Dendritic cell treated with granulocyte-macrophage colony-stimulating factor and Interleukin-4, amounts not matched to agents 40 ng/mL and 50 ng/mL, for 4 days (primary cell): ENCODE data around the gene ACYP2.
"Not testable (repeated sequence)": the region's sequence is repeated elsewhere in the genome, so short reads cannot be mapped to it uniquely, and the experiment has no call there.

Experiments used
- H3K27ac Mint-ChIP-seq: one replicate; pipeline ENCODE4 v1.8.0; 2022; ENCODE audit warnings: mild to moderate bottlenecking, mixed read lengths
- H3K27me3 Mint-ChIP-seq: one replicate; pipeline ENCODE4 v1.8.0; 2022; ENCODE audit warnings: mild to moderate bottlenecking, mixed read lengths
- H3K36me3 Mint-ChIP-seq: one replicate; pipeline ENCODE4 v1.8.0; 2022; ENCODE audit warnings: low read depth, mixed read lengths
- H3K4me1 Mint-ChIP-seq: one replicate; pipeline ENCODE4 v1.8.0; 2022; ENCODE audit warnings: low read depth, mixed read lengths
- H3K4me3 Mint-ChIP-seq: one replicate; pipeline ENCODE4 v1.8.0; 2022; ENCODE audit warnings: mild to moderate bottlenecking, moderate library complexity, mixed read lengths
- H3K9me3 Mint-ChIP-seq: one replicate; pipeline ENCODE4 v1.8.0; 2022; ENCODE audit warnings: mixed read lengths
- intact Hi-C: fragments of 100-400 bp; cut with micrococcal nuclease; formaldehyde crosslinking; loops from one replicate; pipeline ENCODE4 v1.15.0; 2022

The ACYP2 gene

DNA sequence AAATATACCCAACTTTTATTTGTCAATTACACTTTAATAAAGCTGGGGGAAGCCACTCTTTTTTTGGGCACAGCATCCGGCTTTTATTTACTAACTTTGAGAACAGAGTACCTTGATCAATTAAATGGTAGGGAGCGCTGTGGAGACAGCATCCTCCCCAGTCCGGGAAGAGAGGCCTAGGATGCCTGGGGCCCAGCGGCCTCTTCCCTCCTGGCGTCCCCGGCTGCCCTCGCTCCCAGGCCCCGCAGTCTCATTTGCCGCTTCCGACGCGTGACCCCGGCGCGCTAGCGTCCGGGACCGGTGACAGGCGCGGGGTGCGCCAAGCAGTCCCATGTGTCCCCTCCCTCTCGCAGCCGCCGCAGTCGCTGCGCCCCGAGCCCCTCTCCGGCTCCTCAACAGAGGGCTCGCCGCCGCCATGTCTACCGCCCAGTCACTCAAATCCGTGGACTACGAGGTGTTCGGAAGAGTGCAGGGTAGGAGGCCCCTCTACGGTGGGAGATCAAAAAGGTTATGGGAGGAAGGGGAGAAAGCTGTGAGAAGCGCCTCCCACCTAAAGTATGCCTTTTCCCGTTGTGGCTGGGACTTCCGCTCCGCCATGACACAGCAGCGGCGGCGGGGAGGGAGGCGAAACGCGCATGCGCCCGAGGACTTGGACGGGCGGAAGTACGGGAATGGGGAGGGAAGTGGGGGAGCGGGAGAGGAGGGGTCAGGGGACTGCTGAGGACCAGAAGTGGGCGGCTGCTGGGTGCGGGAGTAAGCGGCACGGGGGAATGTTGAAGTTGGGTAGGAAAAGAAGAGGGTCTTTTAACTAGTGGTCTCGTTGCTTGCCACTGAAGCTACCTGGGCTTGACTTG, at the start of gene ACYP2:
Gene ACYP2 (plus strand): TSS at position 332 of the 854 bp plus-strand sequence.
- Mint-ChIP-seq H3K4me3 (peak within 1 kb of the TSS; percentile 83), H3K9me3 (peaks cover 24% of the 10 kb centered on the region), H3K36me3 (peaks cover 19% of the 10 kb centered on the region), H3K4me1 (peaks cover 7% of the 10 kb centered on the region), H3K27ac (peak within 1 kb of the TSS; percentile 100), H3K27me3 (peaks cover 2% of the 10 kb centered on the region)
- intact Hi-C loops = loop anchor here (2.0 to 10.0 kb wide), 4 partner anchors 145 to 1579 kb away; partner anchors contain the start of genes CHAC2, EML6, PNPT1 and PSME4

DNA sequence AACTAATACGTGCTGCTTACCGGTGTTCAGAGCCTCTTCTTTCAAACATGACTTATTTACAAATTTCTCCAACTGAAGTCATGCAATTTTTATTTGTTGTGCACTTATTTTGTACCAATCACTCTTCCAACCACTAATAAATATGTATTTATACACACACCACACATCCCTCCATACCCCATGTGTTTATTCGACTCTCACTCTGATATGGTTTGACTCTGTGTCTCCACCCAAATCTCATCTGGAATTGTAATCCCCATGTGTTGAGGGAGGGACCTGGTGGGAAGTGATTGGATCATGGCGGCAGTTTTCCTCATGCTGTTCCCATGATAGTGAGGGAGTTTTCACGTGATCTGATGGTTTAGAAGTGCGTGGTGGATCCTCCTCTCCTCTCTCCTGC, 49.5 kb upstream of the ACYP2 start:
- H3K9me3 Mint-ChIP-seq = no peaks in the 10 kb centered on the region
- no peak overlapping the region for H3K27ac Mint-ChIP-seq
- intact Hi-C loops = no loop called here
- H3K36me3 Mint-ChIP-seq = no peaks in the 10 kb centered on the region
- no peak overlapping the region for H3K4me3 Mint-ChIP-seq
- H3K4me1 Mint-ChIP-seq = no peaks in the 10 kb centered on the region
- no peaks in the 10 kb centered on the region for H3K27me3 Mint-ChIP-seq

DNA sequence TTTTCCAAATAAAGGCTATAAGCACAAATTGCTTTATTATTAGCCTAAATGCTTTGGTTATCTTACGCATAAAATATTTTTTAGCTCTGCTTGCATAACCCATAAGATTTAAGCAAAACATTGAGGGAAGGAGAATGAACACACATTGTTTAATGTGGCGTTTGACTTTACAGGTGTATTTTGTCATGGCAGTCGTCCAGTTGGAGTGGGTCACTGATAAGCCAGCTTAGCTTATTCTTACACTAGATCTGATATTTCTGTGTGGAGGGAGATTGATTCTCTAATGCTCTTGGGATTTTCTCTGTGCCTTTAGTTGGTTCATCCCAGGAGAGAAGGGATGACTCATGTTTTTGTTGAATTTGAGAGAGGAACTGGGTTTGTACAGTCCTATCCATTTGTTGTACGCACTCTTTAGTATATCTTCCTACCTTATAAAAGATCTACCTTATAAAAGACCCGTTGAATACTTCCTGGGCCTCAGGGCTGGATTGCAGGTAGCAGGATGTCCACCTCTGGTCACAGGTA, 47.5 kb upstream of the ACYP2 start:
- no peak overlapping the region for H3K27ac Mint-ChIP-seq
- no peaks in the 10 kb centered on the region for H3K36me3 Mint-ChIP-seq
- H3K27me3 Mint-ChIP-seq = no peaks in the 10 kb centered on the region
- H3K9me3 Mint-ChIP-seq = no peaks in the 10 kb centered on the region
- intact Hi-C loops = no loop called here
- no peak overlapping the region for H3K4me3 Mint-ChIP-seq
- H3K4me1 Mint-ChIP-seq = no peaks in the 10 kb centered on the region

DNA sequence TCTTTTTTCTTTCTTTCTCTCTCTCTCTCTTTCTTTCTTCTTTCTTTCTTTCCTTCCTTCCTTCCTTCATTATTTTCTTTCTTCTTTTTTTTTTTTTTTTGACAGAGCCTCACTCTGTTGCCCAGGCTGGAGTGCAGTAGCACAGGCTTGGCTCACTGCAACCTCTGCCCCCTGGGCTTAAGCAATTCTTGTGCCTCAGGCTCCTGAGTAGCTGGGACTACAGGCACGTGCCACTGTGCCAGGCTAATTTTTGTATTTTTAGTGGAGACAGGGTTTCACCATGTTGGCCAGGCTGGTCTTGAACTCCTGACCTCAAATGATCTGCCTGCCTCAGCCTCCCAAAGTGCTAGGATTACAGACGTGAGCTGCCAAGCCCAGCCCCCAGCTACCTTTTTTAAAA, 42.9 kb upstream of the ACYP2 start:
- not testable (repeated sequence) for H3K9me3 Mint-ChIP-seq

DNA sequence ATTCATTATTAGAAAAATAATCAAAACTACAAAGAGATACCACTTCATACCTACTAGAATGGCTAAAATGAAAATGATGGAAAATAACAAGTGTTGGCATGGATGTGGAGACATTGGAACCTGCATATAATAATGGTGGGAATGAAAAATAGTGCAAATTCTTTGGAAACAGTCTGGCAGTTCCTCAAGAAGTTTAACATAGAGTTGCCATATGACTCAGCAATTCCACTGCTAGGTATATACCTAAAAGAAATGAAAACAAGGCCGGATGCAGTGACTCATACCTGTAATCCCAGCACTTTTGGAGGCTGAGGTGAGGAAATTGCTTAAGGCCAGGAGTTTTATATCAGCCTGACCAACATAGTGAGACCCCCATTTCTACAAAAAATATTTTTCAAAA, 41.6 kb upstream of the ACYP2 start:
- intact Hi-C loops = no loop called here
- peaks cover 5% of the 10 kb centered on the region for H3K4me1 Mint-ChIP-seq
- no peaks in the 10 kb centered on the region for H3K36me3 Mint-ChIP-seq
- no peaks in the 10 kb centered on the region for H3K9me3 Mint-ChIP-seq
- no peak overlapping the region for H3K4me3 Mint-ChIP-seq
- no peak overlapping the region for H3K27ac Mint-ChIP-seq
- no peaks in the 10 kb centered on the region for H3K27me3 Mint-ChIP-seq

More for the DNA sequence above, 42.9 kb upstream of the ACYP2 start:
- H3K27ac Mint-ChIP-seq, H3K36me3 Mint-ChIP-seq, H3K27me3 Mint-ChIP-seq, H3K4me1 Mint-ChIP-seq, intact Hi-C loops, H3K4me3 Mint-ChIP-seq: not testable (repeated sequence)

DNA sequence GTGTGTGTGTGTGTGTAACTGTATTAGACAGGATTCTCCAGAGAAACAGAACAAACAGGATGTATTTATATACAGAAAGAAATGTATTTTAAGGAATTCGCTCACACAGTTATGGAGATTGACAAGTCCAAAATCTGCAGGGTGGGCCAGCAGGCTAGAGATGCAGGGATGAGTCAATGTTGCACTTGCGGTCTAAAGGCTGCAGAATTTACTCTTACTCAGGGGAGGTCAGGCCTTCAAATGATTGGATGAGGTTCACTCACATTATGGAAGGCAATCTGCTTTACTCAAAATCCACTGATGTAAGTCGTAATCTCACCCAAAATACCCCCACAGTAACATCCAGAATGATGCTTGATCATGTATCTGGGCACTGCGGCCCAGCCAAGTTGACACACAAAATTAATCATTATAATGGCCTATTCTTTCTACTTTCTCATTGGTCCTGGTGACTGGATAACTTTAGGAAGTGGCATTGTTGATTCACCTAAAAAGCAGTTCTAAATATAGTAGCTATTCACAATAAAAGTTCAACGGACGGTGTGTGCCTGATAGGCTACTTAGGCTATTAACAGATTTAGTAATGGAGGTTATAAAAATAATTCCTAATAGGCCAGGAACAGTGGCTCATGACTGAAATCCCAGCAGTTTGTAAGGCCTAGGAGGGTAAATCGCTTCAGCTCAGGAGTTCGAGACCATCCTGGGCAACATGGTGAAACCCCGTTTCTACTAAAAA, 40.6 kb upstream of the ACYP2 start:
- Mint-ChIP-seq H3K9me3 (no peaks in the 10 kb centered on the region), H3K27me3 (no peaks in the 10 kb centered on the region), H3K4me1 (peaks cover 5% of the 10 kb centered on the region), H3K36me3 (no peaks in the 10 kb centered on the region), H3K27ac (no peak overlapping the region), H3K4me3 (no peak overlapping the region)
- intact Hi-C loops = no loop called here

DNA sequence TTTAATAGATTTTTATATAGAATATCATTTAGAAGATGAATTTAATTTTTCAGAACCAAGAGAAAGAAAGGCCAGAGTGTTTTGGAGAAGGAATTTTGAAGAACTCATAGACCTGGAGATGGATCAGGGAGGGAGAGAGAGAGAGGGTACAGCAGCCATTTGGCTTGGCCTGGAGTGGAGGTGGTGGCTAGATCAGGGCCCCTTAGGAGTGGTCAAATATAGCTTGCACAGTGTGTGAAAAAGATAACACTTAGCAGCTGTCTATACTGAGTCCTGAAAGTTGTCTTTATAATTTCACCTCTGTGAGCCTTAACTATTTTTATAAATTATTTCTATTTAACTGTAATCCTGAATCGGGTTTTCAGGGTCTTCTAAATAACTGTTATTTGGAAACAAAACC, 38.8 kb upstream of the ACYP2 start:
- no peaks in the 10 kb centered on the region for H3K9me3 Mint-ChIP-seq
- peaks cover 5% of the 10 kb centered on the region for H3K4me1 Mint-ChIP-seq
- no peaks in the 10 kb centered on the region for H3K27me3 Mint-ChIP-seq
- intact Hi-C loops = no loop called here
- no peak overlapping the region for H3K4me3 Mint-ChIP-seq
- no peak overlapping the region for H3K27ac Mint-ChIP-seq
- H3K36me3 Mint-ChIP-seq = no peaks in the 10 kb centered on the region

DNA sequence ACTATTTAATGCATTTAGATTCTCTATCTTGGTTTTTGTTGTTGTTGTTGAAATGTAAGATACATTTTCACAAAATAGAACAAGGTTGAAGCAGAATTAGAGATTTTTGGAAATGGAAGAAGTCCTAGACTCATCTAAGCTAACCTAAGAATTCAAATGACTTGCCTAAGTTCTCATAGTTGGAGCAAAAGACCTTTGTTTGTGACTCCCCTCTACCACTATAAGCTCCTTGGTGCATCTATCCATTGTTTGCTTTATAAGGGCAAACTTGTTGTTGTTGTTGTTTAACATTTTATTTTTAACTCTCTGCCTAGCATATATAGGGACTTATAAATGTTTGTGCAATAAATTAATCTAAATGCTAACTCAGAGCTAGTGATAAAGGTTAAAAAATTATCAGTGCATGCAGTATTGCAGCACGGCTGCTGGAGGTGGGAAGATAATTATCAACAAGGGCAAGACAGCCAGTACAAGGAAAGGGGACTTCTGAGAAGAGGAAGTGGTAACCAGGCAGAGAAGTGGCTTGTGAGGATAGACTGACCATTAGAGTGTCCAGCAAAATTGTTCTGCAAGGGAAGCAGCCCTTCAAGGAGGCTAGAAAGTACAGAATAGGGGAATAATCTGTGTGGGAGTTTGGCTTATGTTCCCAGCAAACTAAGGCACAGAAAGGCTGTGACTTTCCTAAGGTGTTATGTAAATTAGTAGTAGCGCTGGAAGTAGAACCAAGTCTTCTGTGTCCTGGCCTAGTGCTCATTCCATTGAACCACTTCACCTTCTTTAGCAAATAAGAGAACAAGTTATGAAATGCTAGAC, 38.1 kb upstream of the ACYP2 start:
- no peak overlapping the region for H3K4me3 Mint-ChIP-seq
- no peaks in the 10 kb centered on the region for H3K27me3 Mint-ChIP-seq
- peaks cover 5% of the 10 kb centered on the region for H3K4me1 Mint-ChIP-seq
- no peaks in the 10 kb centered on the region for H3K36me3 Mint-ChIP-seq
- H3K9me3 Mint-ChIP-seq = no peaks in the 10 kb centered on the region
- no peak overlapping the region for H3K27ac Mint-ChIP-seq
- intact Hi-C loops = no loop called here

DNA sequence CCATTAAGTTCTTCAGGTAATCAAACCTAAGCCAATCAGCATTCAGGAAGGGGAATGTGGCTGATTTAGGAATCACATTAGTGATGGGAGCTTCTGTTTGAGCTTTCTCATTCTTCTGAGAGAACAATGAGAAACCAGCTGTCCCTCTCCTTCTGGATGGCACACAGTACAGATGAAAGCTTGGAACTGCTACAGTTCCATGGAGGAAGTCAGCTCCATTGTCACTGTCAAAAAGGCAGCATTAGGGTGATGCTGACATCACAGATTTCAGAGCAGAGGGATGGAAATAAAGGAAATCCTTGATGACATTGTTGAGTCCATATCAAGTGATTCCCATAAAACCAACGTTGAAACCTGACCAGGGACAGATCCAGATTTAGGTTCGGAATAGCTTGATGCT, 36.1 kb upstream of the ACYP2 start:
- intact Hi-C loops = no loop called here
- Mint-ChIP-seq H3K9me3 (no peaks in the 10 kb centered on the region), H3K27me3 (no peaks in the 10 kb centered on the region), H3K36me3 (no peaks in the 10 kb centered on the region), H3K4me3 (no peak overlapping the region), H3K4me1 (peaks cover 5% of the 10 kb centered on the region), H3K27ac (no peak overlapping the region)

DNA sequence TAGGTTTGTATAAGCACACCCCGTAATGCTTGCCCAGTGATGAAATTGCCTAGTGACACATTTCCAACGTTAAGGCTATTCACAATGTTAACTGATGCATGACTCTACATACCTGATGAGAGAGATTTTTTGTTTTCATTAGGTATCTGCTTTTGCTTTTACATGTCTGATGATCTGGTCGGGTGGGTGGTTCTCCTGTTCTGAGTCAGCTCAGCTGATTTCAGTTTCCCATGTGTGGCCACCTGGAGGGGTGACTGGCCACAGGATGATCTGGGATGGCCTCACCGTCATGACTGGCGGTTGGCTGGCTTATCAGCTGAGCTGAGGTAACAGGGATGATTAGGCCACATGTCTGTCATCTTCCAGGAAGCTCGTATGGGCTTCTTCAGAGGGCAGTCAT, 33.8 kb upstream of the ACYP2 start:
- Mint-ChIP-seq H3K9me3 (no peaks in the 10 kb centered on the region), H3K36me3 (no peaks in the 10 kb centered on the region), H3K27ac (no peak overlapping the region), H3K27me3 (no peaks in the 10 kb centered on the region), H3K4me3 (no peak overlapping the region), H3K4me1 (peaks cover 5% of the 10 kb centered on the region)
- intact Hi-C loops = no loop called here

DNA sequence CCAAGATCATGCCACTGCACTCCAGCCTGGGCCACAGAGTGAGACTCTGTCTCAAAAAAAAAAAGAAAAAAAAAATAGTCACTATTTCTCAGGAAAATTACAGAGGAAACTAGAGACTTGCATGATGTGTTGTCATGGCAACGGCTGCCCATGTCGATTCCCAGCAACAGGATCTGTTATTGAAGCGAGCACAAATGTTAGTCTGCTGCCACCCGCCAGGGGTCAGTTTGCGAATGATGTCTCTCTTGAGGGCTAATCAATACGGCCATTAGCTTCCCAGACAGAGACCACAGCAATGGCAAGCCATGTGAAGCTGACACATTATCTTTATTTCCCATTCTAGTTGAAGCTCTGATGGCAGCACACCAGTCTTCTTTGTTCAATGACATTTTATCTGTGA, 32.4 kb upstream of the ACYP2 start:
- intact Hi-C loops = no loop called here
- Mint-ChIP-seq H3K27ac (no peak overlapping the region), H3K4me3 (no peak overlapping the region), H3K9me3 (no peaks in the 10 kb centered on the region), H3K4me1 (no peaks in the 10 kb centered on the region), H3K27me3 (no peaks in the 10 kb centered on the region), H3K36me3 (no peaks in the 10 kb centered on the region)

DNA sequence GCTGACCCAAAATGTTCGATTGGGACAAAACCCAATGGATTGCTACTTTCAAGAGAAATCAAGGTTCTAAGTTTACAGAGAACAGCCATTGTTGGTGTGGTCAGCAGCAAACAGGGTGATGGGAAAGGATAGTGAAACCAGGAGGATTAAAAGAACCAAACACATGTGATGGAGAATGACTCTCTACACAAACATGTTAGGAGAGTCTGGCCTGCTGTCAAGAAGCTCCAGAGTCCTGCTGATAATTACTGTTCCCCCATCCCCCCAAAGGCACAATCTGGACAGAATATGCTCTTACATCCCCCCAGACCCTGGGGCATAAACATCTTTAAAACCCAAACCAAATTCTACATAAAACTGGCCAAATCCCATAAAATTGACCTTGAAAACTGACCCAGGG, 32.0 kb upstream of the ACYP2 start:
- intact Hi-C loops = no loop called here
- Mint-ChIP-seq H3K27ac (no peak overlapping the region), H3K27me3 (no peaks in the 10 kb centered on the region), H3K4me3 (no peak overlapping the region), H3K36me3 (no peaks in the 10 kb centered on the region), H3K9me3 (no peaks in the 10 kb centered on the region), H3K4me1 (no peaks in the 10 kb centered on the region)

DNA sequence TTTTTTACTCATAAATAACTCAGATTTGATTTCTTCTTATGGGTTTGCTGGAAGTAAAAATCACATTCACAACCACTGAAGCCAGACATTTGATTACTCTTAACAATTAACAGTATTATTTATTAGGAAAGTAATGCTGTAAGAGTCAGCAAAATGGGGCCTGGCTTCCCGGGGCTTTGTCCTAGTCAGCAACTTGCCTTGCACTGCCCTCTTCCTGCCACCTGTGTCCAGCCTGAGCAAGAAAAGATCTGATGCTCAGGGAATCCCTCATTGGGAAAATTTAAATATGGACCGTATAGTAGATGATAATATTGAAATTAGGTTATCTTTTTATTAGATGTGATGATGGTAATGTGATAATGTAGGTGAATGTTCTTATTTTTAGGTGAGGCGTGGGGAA, 30.8 kb upstream of the ACYP2 start:
- H3K4me1 Mint-ChIP-seq = no peaks in the 10 kb centered on the region
- no peaks in the 10 kb centered on the region for H3K9me3 Mint-ChIP-seq
- no peak overlapping the region for H3K4me3 Mint-ChIP-seq
- H3K27ac Mint-ChIP-seq = no peak overlapping the region
- H3K27me3 Mint-ChIP-seq = no peaks in the 10 kb centered on the region
- intact Hi-C loops = no loop called here
- H3K36me3 Mint-ChIP-seq = no peaks in the 10 kb centered on the region

DNA sequence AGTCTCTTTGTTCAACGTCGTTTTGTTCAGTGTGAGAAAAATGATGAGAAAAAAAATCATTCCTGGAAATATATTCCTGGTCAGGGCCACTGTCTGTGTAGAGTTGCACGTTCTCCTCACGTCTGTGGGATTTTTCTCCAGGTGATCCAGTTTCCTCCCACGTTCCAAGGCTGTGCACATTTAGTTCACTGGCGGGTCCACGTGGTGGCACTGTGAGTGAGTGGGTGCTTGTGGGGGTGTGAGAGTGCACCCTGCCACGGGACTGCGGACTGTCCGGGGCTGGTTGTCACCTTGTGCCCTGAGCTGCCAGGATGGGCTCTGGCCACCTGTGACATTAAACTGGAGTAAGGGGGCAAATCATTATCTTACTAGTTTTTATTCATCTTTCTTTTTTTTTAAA, 30.3 kb upstream of the ACYP2 start:
- no peak overlapping the region for H3K27ac Mint-ChIP-seq
- no peaks in the 10 kb centered on the region for H3K36me3 Mint-ChIP-seq
- no peaks in the 10 kb centered on the region for H3K9me3 Mint-ChIP-seq

More for the DNA sequence above, 30.3 kb upstream of the ACYP2 start:
- intact Hi-C loops = no loop called here
- Mint-ChIP-seq H3K4me1 (no peaks in the 10 kb centered on the region), H3K27me3 (no peaks in the 10 kb centered on the region), H3K4me3 (no peak overlapping the region)
